Large intestine (tissue), 3 donors: ENCODE data around the gene ZNF579. TPM values are rescaled to one million over a fixed set of nuclear protein-coding genes. Genes with fewer than 3 reads are reported as not detected.
A peak's percentile ranks its signal among the peaks of the same experiment; 100 is the strongest.
"Not testable (repeated sequence)": the region's sequence is repeated elsewhere in the genome, so short reads cannot be mapped to it uniquely, and the experiment has no call there.

Experiments
- DNase-seq, 2 donors: peaks; one replicate each; pipeline versions ENCODE4 v3.0.0 to v3.0.0-alpha.2; 2013
- H3K27ac ChIP-seq: one replicate; pipeline ENCODE4 v1.5.1; 2013; ENCODE audit warnings: low read length
- H3K27me3 ChIP-seq: 2 replicates; pipeline ENCODE4 v1.6.1; 2013; ENCODE audit warnings: low read length; ENCODE audit not compliant: control insufficient read depth, insufficient read depth
- H3K36me3 ChIP-seq: 2 replicates; pipeline ENCODE4 v1.6.1; 2013; ENCODE audit warnings: low read length; ENCODE audit not compliant: control insufficient read depth, insufficient read depth
- H3K4me1 ChIP-seq: one replicate; pipeline ENCODE4 v1.6.1; 2013; ENCODE audit warnings: low read length; ENCODE audit not compliant: control insufficient read depth, insufficient read depth
- H3K4me3 ChIP-seq: one replicate; pipeline ENCODE4 v1.5.1; 2013; ENCODE audit warnings: low read length
- H3K9me3 ChIP-seq: one replicate; pipeline ENCODE4 v1.6.1; 2013; ENCODE audit warnings: mild to moderate bottlenecking, low read depth, low read length, moderate library complexity; ENCODE audit not compliant: control insufficient read depth
- WGBS: methylation state at CpG from one replicate; pipeline ENCODE4 v1.1.5; 2013; ENCODE audit warnings: low lambda C conversion rate; ENCODE audit not compliant: insufficient coverage; 5-methylcytosine and 5-hydroxymethylcytosine counted together
- polyA plus RNA-seq: library from polyadenylated mRNA; unstranded; fragments of 120-200 nt; gene quantifications from one replicate; pipeline ENCODE4 v1.2.1, GENCODE V29; 2013

ZNF579 gene
- polyA plus RNA-seq, 1 donor: 14.9 TPM

- H3K9me3 ChIP-seq, H3K4me3 ChIP-seq, DNase-seq, H3K4me1 ChIP-seq, H3K27me3 ChIP-seq, H3K36me3 ChIP-seq, H3K27ac ChIP-seq: not testable (repeated sequence)
- no CpG with 5 or more reads among the region's 5 CpGs for WGBS
These were observed 11.2 kb downstream of the ZNF579 start for GRCh38 chr19:55569477-55569876.

GRCh38 chr19:55567708-55568328, 12.8 kb downstream of the ZNF579 start:
- no peak overlapping the region for H3K4me3 ChIP-seq
- no peak for DNase-seq

DNA sequence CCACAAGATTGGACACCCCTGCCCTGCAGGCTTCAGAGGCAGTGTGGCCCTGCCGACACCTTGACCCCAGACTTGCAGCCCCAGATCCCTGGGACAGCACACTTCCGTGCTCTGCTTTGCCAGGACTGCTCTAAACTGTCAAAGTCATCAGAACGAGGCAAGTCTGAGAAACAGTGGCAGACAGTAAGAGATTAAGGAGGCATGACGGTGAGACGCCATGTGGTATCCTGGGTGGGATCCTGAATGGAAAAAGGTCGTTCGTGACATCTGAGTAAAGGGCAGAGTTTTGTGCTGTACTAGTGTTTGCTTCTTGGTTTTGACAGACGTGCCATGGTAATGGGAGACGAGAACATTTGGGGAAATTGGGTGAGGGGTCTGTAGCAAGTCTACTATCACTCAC, 13.8 kb downstream of the ZNF579 start:
- no peak for DNase-seq
- H3K9me3 ChIP-seq: peaks cover 7% of the 10 kb centered on the region
- peaks cover 21% of the 10 kb centered on the region for H3K4me1 ChIP-seq
- H3K27ac ChIP-seq: no peak overlapping the region
- no peaks in the 10 kb centered on the region for H3K36me3 ChIP-seq
- WGBS: 30% methylated on average over 2 of the region's 9 CpGs
- H3K27me3 ChIP-seq: no peaks in the 10 kb centered on the region
- no peak overlapping the region for H3K4me3 ChIP-seq

More at GRCh38 chr19:55567708-55568328, 12.8 kb downstream of the ZNF579 start:
- H3K36me3 ChIP-seq: no peaks in the 10 kb centered on the region
- no peaks in the 10 kb centered on the region for H3K27me3 ChIP-seq
- peaks cover 20% of the 10 kb centered on the region for H3K4me1 ChIP-seq
- peaks cover 7% of the 10 kb centered on the region for H3K9me3 ChIP-seq
- H3K27ac ChIP-seq: no peak overlapping the region

- peaks cover 7% of the 10 kb centered on the region for H3K9me3 ChIP-seq
- H3K36me3 ChIP-seq: no peaks in the 10 kb centered on the region
- H3K4me3 ChIP-seq: no peak overlapping the region
- WGBS: 23% methylated on average over 5 of the region's 12 CpGs
- peak overlapping the region; percentile 33 for H3K27ac ChIP-seq
- DNase-seq: peak in 1 of 2 donors; percentile 63
- peaks cover 4% of the 10 kb centered on the region for H3K27me3 ChIP-seq
- peaks cover 21% of the 10 kb centered on the region for H3K4me1 ChIP-seq
These were observed 17.4 kb downstream of the ZNF579 start for GRCh38 chr19:55563261-55563690.

- no peak overlapping the region for H3K4me3 ChIP-seq
- no peak for DNase-seq
- no peak overlapping the region for H3K27ac ChIP-seq
- peaks cover 18% of the 10 kb centered on the region for H3K4me1 ChIP-seq
- no peaks in the 10 kb centered on the region for H3K36me3 ChIP-seq
- WGBS: no CpG with 5 or more reads among the region's 9 CpGs
- H3K9me3 ChIP-seq: peaks cover 4% of the 10 kb centered on the region
- H3K27me3 ChIP-seq: peaks cover 4% of the 10 kb centered on the region
These were observed 21.0 kb downstream of the ZNF579 start for GRCh38 chr19:55559684-55560083.

DNA sequence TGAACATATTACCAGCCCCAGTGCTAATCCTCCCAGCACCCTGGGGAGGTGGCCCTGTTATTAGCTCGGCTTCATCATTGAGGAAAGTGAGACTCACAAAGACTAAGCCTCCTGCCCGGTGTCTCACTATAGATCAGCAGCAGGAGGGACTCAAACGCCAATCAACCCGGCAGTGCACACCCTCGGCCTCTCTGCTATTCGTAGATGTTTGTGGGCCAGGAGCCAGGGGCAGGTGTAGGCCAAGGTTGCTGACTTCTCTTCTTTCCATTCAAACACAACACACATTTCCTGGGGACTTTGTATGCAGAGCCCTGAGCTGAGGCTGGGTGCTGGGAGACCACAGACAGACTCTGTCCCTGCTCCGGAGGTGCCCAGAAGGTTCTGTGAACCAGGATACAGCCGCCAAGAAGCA, 25.9 kb downstream of the ZNF579 start:
- Histone ChIP-seq H3K4me1 (peaks cover 6% of the 10 kb centered on the region), H3K27me3 (peaks cover 21% of the 10 kb centered on the region), H3K27ac (no peak overlapping the region), H3K9me3 (no peaks in the 10 kb centered on the region), H3K36me3 (no peaks in the 10 kb centered on the region), H3K4me3 (no peak overlapping the region)
- no peak for DNase-seq
- no CpG with 5 or more reads among the region's 8 CpGs for WGBS

DNA sequence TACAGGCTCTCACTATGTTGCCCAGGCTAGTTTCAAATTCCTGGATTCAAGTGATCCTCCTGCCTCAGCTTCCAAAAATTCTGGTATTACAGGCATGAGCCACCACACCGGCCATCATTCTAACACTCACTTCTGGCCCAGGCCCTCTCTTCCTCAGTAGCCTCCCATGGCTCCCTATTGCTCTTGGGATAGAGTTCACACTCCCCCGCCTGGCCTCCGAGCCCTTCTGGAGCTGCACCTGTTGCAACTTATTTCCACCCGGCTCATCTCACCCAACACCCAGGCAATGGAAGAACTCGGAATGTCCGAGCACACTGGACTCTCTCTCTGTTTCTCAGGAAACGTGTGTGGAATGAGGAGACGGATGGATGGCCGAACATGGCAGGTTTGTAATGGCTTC, 26.3 kb downstream of the ZNF579 start:
- Histone ChIP-seq H3K9me3 (no peaks in the 10 kb centered on the region), H3K4me1 (peaks cover 10% of the 10 kb centered on the region), H3K36me3 (no peaks in the 10 kb centered on the region), H3K4me3 (no peak overlapping the region), H3K27ac (no peak overlapping the region), H3K27me3 (peaks cover 22% of the 10 kb centered on the region)
- no CpG with 5 or more reads among the region's 9 CpGs for WGBS
- DNase-seq: no peak

DNA sequence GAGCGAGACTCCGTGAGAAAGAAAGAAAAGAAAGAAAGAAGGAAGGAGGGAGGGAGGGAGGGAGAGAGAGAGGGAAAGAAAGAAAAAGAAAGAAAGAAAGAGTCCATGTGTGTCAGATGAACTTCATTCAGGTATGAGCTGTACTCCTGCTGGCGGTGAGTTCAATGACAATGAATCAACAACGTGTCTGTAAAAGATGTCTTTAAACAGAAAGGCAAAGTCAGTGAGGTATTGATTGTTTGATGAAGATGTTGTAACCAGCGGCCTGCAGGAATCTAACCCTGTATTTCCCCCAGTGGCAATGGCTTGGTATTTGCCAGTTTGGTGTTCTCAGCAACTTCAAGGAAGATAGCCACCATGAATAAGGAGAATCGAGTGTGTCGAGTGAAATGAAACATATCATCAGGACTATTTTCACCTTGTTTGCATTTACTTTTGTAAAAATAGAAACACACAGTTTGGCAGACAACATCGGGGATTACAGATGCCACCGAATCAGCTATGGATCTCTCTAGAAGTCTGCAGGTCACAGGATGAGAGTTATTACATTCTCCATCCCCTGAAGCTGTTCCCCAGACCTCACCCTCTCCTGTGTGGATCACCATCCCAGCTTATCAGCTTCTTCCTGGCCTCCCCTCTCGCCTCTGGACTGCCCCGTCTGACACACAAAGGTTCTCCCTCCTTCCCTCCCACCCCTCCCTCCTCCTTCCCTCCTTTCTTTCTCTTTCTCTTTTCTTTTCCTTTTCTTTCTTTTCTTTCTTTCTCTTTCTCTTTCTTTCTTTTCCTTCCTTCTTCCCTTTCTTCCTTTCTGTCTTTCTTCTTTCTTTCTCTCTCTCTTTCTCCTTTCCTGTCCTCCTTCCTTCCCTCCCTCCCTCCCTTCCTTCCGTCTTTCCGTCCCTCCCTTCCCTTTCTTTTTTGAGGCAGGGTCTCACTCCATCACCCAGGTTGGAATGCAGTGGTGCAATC, 27.1 kb downstream of the ZNF579 start:
- peaks cover 10% of the 10 kb centered on the region for H3K4me1 ChIP-seq
- 32% methylated on average over 6 of the region's 13 CpGs for WGBS
- no peaks in the 10 kb centered on the region for H3K36me3 ChIP-seq
- DNase-seq: no peak
- H3K27me3 ChIP-seq: peaks cover 22% of the 10 kb centered on the region
- H3K4me3 ChIP-seq: no peak overlapping the region
- no peak overlapping the region for H3K27ac ChIP-seq
- H3K9me3 ChIP-seq: no peaks in the 10 kb centered on the region

- 74% methylated on average over 3 of the region's 13 CpGs for WGBS
- H3K36me3 ChIP-seq: no peaks in the 10 kb centered on the region
- H3K27ac ChIP-seq: no peak overlapping the region
- DNase-seq: no peak
- H3K4me1 ChIP-seq: peaks cover 10% of the 10 kb centered on the region
- no peaks in the 10 kb centered on the region for H3K9me3 ChIP-seq
- H3K27me3 ChIP-seq: peaks cover 22% of the 10 kb centered on the region
- H3K4me3 ChIP-seq: no peak overlapping the region
These were observed 28.0 kb downstream of the ZNF579 start for GRCh38 chr19:55552620-55553019.

DNA sequence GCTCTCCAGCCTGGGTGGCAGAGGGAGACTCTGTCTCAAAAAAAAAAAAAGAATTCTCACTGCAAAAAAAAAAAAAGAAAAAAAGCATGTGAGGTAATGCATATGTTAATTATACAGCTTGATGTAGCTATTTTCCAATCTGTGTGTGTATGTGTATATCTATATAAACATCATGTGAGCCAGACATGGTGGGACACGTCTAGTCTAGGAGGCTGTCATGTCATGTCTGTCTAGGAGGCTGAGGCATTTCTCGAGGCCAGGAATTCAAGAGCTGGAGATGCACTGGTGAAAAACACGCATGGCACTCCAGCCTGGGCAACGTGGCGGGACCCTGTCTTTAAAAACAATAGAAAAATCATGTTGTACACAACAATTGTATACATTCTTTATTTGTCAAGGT, 28.4 kb downstream of the ZNF579 start:
- no peaks in the 10 kb centered on the region for H3K9me3 ChIP-seq
- WGBS: no CpG with 5 or more reads among the region's 5 CpGs
- H3K27ac ChIP-seq: no peak overlapping the region
- H3K36me3 ChIP-seq: no peaks in the 10 kb centered on the region
- peaks cover 10% of the 10 kb centered on the region for H3K4me1 ChIP-seq
- H3K27me3 ChIP-seq: peaks cover 22% of the 10 kb centered on the region
- no peak for DNase-seq
- H3K4me3 ChIP-seq: no peak overlapping the region
